ENCODE results near the gene GADD45GIP1.

GADD45GIP1 gene

GRCh38 chr19:12907166-12907565, 49.9 kb downstream of the GADD45GIP1 start:
- no peak for DNase-seq (ENCODE audit: low spot score)

All from LoVo (cell line).